Thyroid gland (tissue), 4 donors: Measurements from ENCODE around the gene FTCD.

Source experiments
- POLR2A ChIP-seq, 2 donors: fragments of 450-650 bp; IDR thresholded peaks; one replicate each; pipeline ENCODE4 v1.6.1; 2017; ENCODE audit warnings: antibody characterized with exemption in 2 of 2, mild to moderate bottlenecking in 2 of 2, moderate library complexity in 1 of 2
- TF ChIP-seq, protein P1 (sequence below), 6 experiments: fragments of 200-600 bp in 3 of 6; fragments of 450-650 bp in 3 of 6; sonication (generic) in 3 of 6; IDR thresholded peaks; one replicate each; pipeline ENCODE4 v1.5.1; 2016 to 2019; ENCODE audit warnings: antibody characterized with exemption in 6 of 6, mild to moderate bottlenecking in 2 of 6, inconsistent platforms in 1 of 6, moderate library complexity in 1 of 6

DNA sequence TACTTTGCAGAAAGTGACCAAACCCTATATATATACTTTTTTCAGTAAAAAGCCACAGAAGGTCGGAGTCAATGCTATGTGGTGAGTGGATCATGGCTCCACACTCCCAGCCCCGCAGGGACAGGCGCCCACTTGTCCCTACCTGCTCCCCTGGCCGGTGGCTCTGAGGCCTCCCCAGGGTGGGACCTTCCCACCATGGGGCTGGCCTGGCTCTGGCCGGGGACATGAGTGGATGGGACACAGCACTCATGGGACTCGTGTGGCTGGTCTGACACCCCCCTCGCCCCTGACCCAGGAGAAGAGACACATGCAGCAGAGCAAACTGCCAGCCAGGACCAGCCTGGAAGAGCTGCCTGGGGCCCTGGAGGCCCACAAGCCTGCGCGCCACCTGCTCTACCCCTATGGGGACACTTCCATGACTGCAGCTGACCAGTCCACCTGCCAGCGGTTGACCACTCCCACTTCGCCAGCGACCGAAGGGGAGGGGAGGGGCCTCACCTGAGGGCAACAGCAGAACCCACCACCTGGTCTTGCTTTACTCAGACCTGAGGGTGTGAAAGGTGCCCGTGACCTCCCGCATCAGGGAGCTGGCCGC lies 26.7 kb upstream of the FTCD start:
- TF ChIP-seq, protein P1, sequence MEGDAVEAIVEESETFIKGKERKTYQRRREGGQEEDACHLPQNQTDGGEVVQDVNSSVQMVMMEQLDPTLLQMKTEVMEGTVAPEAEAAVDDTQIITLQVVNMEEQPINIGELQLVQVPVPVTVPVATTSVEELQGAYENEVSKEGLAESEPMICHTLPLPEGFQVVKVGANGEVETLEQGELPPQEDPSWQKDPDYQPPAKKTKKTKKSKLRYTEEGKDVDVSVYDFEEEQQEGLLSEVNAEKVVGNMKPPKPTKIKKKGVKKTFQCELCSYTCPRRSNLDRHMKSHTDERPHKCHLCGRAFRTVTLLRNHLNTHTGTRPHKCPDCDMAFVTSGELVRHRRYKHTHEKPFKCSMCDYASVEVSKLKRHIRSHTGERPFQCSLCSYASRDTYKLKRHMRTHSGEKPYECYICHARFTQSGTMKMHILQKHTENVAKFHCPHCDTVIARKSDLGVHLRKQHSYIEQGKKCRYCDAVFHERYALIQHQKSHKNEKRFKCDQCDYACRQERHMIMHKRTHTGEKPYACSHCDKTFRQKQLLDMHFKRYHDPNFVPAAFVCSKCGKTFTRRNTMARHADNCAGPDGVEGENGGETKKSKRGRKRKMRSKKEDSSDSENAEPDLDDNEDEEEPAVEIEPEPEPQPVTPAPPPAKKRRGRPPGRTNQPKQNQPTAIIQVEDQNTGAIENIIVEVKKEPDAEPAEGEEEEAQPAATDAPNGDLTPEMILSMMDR (IDR thresholded peaks at IDR 0.05): no peak
- TF ChIP-seq POLR2A (IDR thresholded peaks at IDR 0.05): no peak
